GM10248 (cell line): ENCODE results near the gene ZYG11B.

Source experiments
- CTCF ChIA-PET: fragments of 300-600 bp; sonication (Branson Sonifier 250); formaldehyde crosslinking; extraction: SDS; loops from one replicate; lab custom pipeline; 2021; ENCODE audit warnings: antibody characterized with exemption; lab: Yijun Ruan, JAX
- POLR2A ChIA-PET: fragments of 350-650 bp; sonication (Branson Sonifier 250); formaldehyde crosslinking; extraction: SDS; loops from one replicate; lab custom pipeline; 2020; ENCODE audit warnings: antibody characterized with exemption; lab: Yijun Ruan, JAX
- DNase-seq: peaks from one replicate; pipeline ENCODE4 v3.0.0; 2012; ENCODE audit errors: extremely low spot score
- TF ChIP-seq, protein P1 (sequence below): IDR thresholded peaks from 2 replicates; pipeline ENCODE4 v1.5.1; 2012; ENCODE audit warnings: mild to moderate bottlenecking, low read depth; ENCODE audit errors: extremely low read depth, missing control alignments, control extremely low read depth

Gene ZYG11B

DNA sequence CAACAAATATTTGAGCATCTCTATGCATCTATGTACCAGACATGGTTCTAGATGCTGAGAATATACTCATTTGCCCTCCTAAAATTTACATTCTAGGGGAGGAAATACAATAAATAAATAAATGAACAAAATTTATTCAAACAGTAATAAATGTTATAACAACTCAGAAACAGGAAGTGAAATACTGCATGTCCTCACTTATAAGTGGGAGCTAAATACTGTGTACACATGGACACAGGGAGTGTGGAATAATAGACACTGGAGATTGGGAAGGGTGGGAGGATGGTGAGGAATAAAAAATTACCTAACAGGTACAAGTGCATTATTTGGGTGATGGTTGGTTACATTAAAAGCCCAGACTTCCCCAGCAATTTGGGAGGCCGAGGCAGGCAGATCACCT, 32.4 kb upstream of the ZYG11B start:
- no peak for DNase-seq
- POLR2A ChIA-PET, result no interaction called here
- TF ChIP-seq, protein P1, sequence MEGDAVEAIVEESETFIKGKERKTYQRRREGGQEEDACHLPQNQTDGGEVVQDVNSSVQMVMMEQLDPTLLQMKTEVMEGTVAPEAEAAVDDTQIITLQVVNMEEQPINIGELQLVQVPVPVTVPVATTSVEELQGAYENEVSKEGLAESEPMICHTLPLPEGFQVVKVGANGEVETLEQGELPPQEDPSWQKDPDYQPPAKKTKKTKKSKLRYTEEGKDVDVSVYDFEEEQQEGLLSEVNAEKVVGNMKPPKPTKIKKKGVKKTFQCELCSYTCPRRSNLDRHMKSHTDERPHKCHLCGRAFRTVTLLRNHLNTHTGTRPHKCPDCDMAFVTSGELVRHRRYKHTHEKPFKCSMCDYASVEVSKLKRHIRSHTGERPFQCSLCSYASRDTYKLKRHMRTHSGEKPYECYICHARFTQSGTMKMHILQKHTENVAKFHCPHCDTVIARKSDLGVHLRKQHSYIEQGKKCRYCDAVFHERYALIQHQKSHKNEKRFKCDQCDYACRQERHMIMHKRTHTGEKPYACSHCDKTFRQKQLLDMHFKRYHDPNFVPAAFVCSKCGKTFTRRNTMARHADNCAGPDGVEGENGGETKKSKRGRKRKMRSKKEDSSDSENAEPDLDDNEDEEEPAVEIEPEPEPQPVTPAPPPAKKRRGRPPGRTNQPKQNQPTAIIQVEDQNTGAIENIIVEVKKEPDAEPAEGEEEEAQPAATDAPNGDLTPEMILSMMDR, result no peak
- CTCF ChIA-PET, result no interaction called here

DNA sequence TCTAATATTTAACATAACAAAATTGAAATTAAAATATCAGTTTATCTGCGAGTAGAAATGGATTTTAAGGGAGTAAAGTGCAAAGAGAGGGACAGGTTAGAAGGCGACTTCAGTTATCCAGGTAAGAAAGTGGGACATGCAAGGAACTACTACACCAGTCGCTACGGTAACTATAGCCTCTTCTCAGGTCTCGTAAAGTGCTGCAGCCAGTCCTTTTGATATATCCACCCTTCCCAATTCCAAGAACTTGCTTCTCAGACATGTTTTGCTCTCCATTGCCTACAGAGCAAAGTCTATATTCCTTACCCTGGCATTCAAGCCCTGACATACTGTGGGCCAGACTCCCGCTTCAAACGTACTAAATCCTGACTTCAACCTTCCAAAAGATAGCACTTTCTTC, 30.6 kb upstream of the ZYG11B start:
- ChIA-PET POLR2A (interaction anchor here (0.6 kb wide), 1 partner anchor 147 kb away, joined by 3 read pairs; no protein-coding TSS in a partner anchor), CTCF (no interaction called here)
- DNase-seq, result no peak
- TF ChIP-seq, protein P1, result no peak

DNA sequence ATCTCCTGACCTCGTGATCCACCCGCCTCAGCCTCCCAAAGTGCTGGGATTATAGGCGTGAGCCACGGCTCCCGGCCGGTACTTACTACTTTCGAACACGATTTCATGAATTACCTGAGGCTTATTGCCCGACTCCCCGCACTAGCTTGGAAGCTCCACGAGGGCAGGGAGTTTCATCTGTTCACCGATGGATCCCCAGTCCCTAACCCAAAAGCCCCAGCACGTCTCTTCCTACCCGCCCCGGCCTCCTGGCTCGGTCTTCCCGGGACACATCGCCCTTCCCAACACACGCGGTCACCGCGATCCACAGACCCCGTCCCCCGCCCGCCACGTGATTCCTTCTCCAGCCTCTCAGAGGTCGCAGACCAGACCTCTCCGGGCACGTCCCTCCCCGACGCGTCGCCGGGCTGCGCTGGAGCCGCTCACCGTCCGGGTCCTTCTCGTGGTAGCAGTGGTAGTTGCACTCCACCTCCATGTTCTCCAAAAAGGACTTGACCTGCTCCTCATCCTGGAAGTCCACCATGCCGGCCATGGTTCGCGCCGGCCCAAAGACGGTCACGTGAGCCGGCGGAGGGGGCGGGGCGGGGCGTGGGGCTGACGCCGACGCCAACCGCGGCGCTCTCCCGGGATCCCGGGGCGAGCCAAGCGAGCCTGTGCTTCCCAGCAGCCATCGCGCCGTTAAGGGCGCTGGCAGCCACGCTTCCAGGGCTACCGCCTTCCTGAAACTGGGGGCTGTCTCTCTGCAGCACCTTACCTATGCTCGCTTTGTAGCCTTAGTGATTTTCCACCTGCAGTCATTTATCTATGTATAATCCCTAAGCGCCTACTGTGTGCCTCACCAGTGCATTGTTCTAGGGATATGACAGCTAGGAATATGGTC, 28.2 kb upstream of the ZYG11B start, which contains the start of gene COA7:
TSS of gene COA7 (minus strand) at position 553 of the 880 bp plus-strand sequence. CDS start at position 532, 21 bp downstream.
- ChIA-PET POLR2A (no interaction called here), CTCF (interaction anchor here (1.3 to 1.5 kb wide), 2 partner anchors 11 to 26 kb away, joined by 4 to 7 read pairs; no protein-coding TSS in a partner anchor)
- TF ChIP-seq, protein P1, result no peak
- peak; percentile 81 for DNase-seq

DNA sequence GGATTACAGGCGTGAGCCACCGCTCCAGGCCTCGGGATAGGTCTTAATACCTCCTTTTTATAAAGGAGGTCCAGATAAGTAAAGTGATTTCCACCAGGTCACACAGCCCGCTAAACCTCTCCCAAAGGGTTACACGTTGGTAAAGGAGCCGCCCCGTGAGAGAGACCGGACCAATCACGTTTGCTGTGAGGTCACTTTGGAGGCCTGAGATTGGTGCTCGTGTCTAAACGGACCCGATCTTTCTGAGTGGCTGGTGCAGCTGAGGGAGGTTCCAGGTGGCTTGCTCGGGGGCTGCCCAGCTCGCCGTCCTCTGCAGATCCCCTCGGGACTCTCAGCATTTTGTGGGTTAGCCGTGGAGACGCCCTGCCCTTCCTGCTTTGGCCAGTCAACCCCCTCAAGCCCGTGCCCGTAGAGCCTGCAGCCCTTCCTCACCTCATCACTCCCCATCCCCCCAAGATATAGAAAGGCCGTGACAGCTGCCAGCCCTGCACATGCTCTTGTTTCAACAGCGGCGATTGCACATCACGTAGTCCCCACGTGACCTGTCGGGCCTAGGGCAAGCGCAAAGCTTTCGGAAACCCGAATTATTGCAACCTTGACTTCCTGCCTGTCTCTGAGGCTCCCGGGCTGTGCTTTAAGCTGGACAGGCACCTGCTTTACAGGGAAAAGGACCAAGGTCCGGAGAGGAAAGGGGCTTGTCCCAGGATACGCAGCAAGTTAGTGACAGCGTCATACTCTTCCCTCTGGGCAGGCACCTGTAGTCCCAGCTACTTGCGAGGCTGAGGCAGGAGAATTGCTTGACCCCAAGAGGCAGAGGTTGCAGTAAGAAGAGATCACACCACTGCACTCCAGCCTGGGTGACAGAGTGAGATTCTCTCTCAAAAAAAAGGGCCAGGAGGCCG, 23.1 kb upstream of the ZYG11B start:
- TF ChIP-seq, protein P1, result no peak
- ChIA-PET CTCF (interaction anchor here (0.9 to 1.2 kb wide), 4 partner anchors 12 to 77 kb away, joined by 3 read pairs; no protein-coding TSS in a partner anchor), POLR2A (interaction anchor here (0.6 kb wide), 2 partner anchors 85 to 171 kb away, joined by 4 to 5 read pairs; no protein-coding TSS in a partner anchor)
- peak; percentile 90 for DNase-seq

DNA sequence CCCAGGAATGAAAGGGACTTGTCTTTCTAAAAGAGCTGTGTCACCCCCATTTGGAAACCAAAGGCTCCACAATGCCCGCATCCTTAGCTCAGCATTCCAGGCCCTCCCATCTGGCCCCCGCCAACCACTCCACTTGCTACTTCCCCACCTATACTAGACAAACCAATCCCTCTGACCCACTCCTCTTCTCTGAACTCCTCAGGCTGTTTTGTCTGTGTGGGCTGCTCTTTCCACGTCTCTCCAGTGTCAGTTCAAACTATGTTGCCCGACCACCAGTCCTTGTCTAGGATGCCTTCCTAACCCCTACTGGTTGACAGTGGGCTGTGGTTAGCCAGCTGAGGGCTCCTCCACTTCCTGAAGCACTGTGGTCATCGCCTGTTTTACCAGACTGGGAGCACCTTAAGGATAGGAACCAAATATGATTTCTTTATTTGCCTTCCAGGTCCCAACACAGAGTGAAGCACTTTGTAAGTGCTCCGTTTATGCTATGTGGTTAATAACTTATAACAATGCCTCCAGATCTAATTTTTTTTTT, 20.1 kb upstream of the ZYG11B start:
- ChIA-PET CTCF (no interaction called here), POLR2A (no interaction called here)
- TF ChIP-seq, protein P1, result no peak
- DNase-seq, result no peak
